Hepatocyte (in vitro differentiated cells): ENCODE results near the gene PAX6. TPM values are rescaled to one million over a fixed set of nuclear protein-coding genes. Genes with fewer than 3 reads are reported as not detected.

Experiments
- DNase-seq: peaks from one replicate; pipeline ENCODE4 v3.0.0-alpha.2; 2016; ENCODE audit warnings: low spot score
- H2AFZ ChIP-seq: fragments of 200-600 bp; sonication (generic); 2 replicates; pipeline ENCODE4 v1.6.0; 2016; ENCODE audit warnings: antibody characterized with exemption, mild to moderate bottlenecking
- H3K27ac ChIP-seq: fragments of 200-600 bp; sonication (generic); 2 replicates; pipeline ENCODE4 v1.5.1; 2016; ENCODE audit warnings: mild to moderate bottlenecking
- H3K27me3 ChIP-seq: fragments of 200-600 bp; sonication (generic); 2 replicates; pipeline ENCODE4 v1.6.1; 2016
- H3K36me3 ChIP-seq: fragments of 200-600 bp; sonication (generic); replicated peaks from 2 replicates; pipeline ENCODE4 v1.5.1; 2016; ENCODE audit warnings: low read depth; ENCODE audit not compliant: insufficient read depth
- H3K4me1 ChIP-seq: fragments of 200-600 bp; sonication (generic); 2 replicates; pipeline ENCODE4 v1.5.1; 2016; ENCODE audit warnings: mild to moderate bottlenecking, moderate library complexity; ENCODE audit not compliant: insufficient read depth
- H3K4me2 ChIP-seq: fragments of 200-600 bp; sonication (generic); 2 replicates; pipeline ENCODE4 v1.6.0; 2016
- H3K4me3 ChIP-seq: fragments of 200-600 bp; sonication (generic); 2 replicates; pipeline ENCODE4 v1.5.1; 2016; ENCODE audit warnings: mild to moderate bottlenecking
- H3K79me2 ChIP-seq: fragments of 200-600 bp; sonication (generic); 2 replicates; pipeline ENCODE4 v1.6.0; 2017; ENCODE audit warnings: mild to moderate bottlenecking
- H3K9me2 ChIP-seq: fragments of 200-600 bp; sonication (generic); replicated peaks from 2 replicates; pipeline ENCODE4 v1.6.0; 2017; ENCODE audit warnings: mild to moderate bottlenecking; ENCODE audit not compliant: insufficient read depth
- H3K9me3 ChIP-seq: fragments of 200-600 bp; sonication (generic); 2 replicates; pipeline ENCODE4 v1.5.1; 2016; ENCODE audit warnings: low read depth, mild to moderate bottlenecking
- H4K20me1 ChIP-seq: fragments of 200-600 bp; sonication (generic); 2 replicates; pipeline ENCODE4 v1.6.0; 2016; ENCODE audit warnings: mild to moderate bottlenecking; ENCODE audit not compliant: insufficient read depth, poor library complexity, severe bottlenecking
- CTCF ChIP-seq: fragments of 200-600 bp; sonication (generic); IDR thresholded peaks from 2 replicates; pipeline ENCODE4 v1.5.1; 2016; ENCODE audit warnings: antibody characterized with exemption, mild to moderate bottlenecking; ENCODE audit not compliant: poor library complexity
- EZH2 ChIP-seq: fragments of 200-600 bp; sonication (generic); IDR thresholded peaks from 2 replicates; pipeline ENCODE4 v1.6.1; 2016; ENCODE audit warnings: antibody characterized with exemption, mild to moderate bottlenecking, borderline replicate concordance
- EZH2phosphoT487 ChIP-seq: fragments of 200-600 bp; sonication (generic); IDR thresholded peaks from one replicate; pipeline ENCODE4 v1.6.1; 2018; ENCODE audit warnings: antibody characterized with exemption, mild to moderate bottlenecking, low read depth, moderate library complexity; ENCODE audit not compliant: unreplicated experiment, severe bottlenecking
- WGBS: methylation state at CpG from one replicate; pipeline ENCODE4 v1.1.6; 2016; ENCODE audit warnings: low lambda C conversion rate; ENCODE audit errors: missing lambda C conversion rate; 5-methylcytosine and 5-hydroxymethylcytosine counted together
- polyA plus RNA-seq: library from polyadenylated mRNA; unstranded; fragments of >200 nt; fragmentation: Nextera tagmentation; extraction: Ambion mirVana; gene quantifications from 2 replicates; pipeline ENCODE4 v1.2.1, GENCODE V29; 2016
- total RNA-seq: library from RNA; depleted of rRNA; stranded (reverse); fragments of >200 nt; gene quantifications from 2 replicates; pipeline ENCODE4 v1.2.3, GENCODE V29; 2014

Gene PAX6
- total and polyA plus RNA-seq, 2 experiments from 2014 or later = 0.21 to 0.70 TPM

GRCh38 chr11:31844351-31844750 lies 33.2 kb upstream of the PAX6 start:
- Histone ChIP-seq H4K20me1 (no peaks in the 10 kb centered on the region), H3K4me1 (no peaks in the 10 kb centered on the region), H3K9me3 (no peaks in the 10 kb centered on the region), H3K4me3 (no peak overlapping the region), H3K4me2 (no peak overlapping the region), H3K9me2 (no peaks in the 10 kb centered on the region), H3K79me2 (no peaks in the 10 kb centered on the region), H3K27me3 (peaks cover 51% of the 10 kb centered on the region), H3K36me3 (no peaks in the 10 kb centered on the region), H3K27ac (no peak overlapping the region), H2AFZ (no peak overlapping the region)
- DNase-seq = no peak
- TF ChIP-seq EZH2 = no peak
- TF ChIP-seq EZH2phosphoT487 = no peak
- 70% methylated on average over 6 of the region's 6 CpGs for WGBS

- Histone ChIP-seq H3K4me3 (no peak overlapping the region), H4K20me1 (no peaks in the 10 kb centered on the region), H3K79me2 (no peaks in the 10 kb centered on the region), H3K4me1 (no peaks in the 10 kb centered on the region), H3K9me3 (no peaks in the 10 kb centered on the region), H2AFZ (no peak overlapping the region), H3K9me2 (no peaks in the 10 kb centered on the region), H3K4me2 (no peak overlapping the region), H3K36me3 (no peaks in the 10 kb centered on the region), H3K27ac (no peak overlapping the region), H3K27me3 (peaks cover 70% of the 10 kb centered on the region)
- DNase-seq = no peak
- 85% methylated on average over 3 of the region's 3 CpGs for WGBS
- TF ChIP-seq EZH2 (no peak), CTCF (no peak), EZH2phosphoT487 (no peak)
These were observed 30.3 kb upstream of the PAX6 start for GRCh38 chr11:31841435-31841834.

- no peak for DNase-seq
- Histone ChIP-seq H3K27me3 (peaks cover 95% of the 10 kb centered on the region), H3K4me3 (no peak overlapping the region), H3K79me2 (no peaks in the 10 kb centered on the region), H3K36me3 (no peaks in the 10 kb centered on the region), H3K9me2 (no peaks in the 10 kb centered on the region), H3K4me1 (no peaks in the 10 kb centered on the region), H3K27ac (no peak overlapping the region), H3K9me3 (no peaks in the 10 kb centered on the region), H2AFZ (no peak overlapping the region), H3K4me2 (no peak overlapping the region), H4K20me1 (no peaks in the 10 kb centered on the region)
- TF ChIP-seq EZH2phosphoT487 = no peak
- no peak for TF ChIP-seq CTCF
- TF ChIP-seq EZH2 = no peak
- WGBS = 59% methylated on average over 1 of the region's 1 CpG
These were observed 23.1 kb upstream of the PAX6 start for GRCh38 chr11:31834237-31834636.

GRCh38 chr11:31830406-31830805 lies 19.3 kb upstream of the PAX6 start:
- Histone ChIP-seq H3K36me3 (no peaks in the 10 kb centered on the region), H3K27ac (no peak overlapping the region), H3K9me2 (no peaks in the 10 kb centered on the region), H3K4me1 (no peaks in the 10 kb centered on the region), H3K27me3 (peaks cover 96% of the 10 kb centered on the region), H3K79me2 (no peaks in the 10 kb centered on the region), H3K4me3 (no peak overlapping the region), H3K4me2 (no peak overlapping the region), H3K9me3 (no peaks in the 10 kb centered on the region), H2AFZ (no peak overlapping the region), H4K20me1 (no peaks in the 10 kb centered on the region)
- no peak for TF ChIP-seq EZH2phosphoT487
- TF ChIP-seq EZH2 = no peak
- no peak for TF ChIP-seq CTCF
- no peak for DNase-seq
- WGBS = 72% methylated on average over 4 of the region's 4 CpGs
